Medulla oblongata (tissue), 1 donor: Measurements from ENCODE around the gene DKK3.

Experiments used
- DNase-seq: peaks from one replicate; pipeline ENCODE4 v3.0.0-alpha.2; 2015; ENCODE audit errors: extremely low spot score

The DKK3 gene

DNA sequence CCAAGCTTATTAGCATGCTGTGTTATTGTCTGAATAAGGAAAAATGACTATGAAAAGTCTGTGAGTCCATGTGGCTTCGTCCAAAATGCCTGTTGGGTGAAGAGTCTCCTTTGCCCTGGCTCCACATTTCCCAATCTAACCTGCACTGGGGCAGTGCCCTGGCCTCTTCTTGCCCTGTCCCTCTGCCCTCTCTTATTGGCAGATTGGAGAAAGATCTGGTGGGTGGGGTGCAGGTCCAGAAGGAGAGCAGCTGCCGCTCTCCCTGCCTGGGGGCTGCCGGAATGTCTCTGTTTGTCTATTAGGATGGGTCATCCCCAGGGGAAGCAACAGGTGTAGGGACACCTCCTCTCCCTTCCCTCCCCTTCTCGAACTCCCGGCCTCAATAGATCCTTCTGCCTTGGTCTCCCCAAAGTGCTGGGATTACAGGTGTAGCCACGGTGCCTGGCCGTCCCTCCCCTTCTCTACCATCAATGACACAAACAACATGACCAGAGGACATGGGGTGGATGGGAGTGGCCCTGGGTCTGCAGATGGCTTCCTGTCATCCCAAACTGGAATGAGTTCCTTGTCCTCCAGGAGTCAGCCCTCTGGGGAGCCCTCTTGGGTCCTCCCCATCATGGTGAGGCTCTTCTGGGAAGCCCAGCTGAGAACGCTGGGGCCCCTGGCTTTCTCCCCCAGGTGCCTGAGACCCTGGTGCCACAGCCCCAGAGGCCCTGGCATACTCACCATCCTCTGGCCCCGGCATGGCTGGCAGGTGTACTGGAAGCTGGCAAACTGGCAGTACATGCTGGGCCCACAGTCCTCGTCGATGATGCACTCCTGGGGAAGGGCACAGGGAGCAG, 40.5 kb downstream of the DKK3 start:
- no peak for DNase-seq

DNA sequence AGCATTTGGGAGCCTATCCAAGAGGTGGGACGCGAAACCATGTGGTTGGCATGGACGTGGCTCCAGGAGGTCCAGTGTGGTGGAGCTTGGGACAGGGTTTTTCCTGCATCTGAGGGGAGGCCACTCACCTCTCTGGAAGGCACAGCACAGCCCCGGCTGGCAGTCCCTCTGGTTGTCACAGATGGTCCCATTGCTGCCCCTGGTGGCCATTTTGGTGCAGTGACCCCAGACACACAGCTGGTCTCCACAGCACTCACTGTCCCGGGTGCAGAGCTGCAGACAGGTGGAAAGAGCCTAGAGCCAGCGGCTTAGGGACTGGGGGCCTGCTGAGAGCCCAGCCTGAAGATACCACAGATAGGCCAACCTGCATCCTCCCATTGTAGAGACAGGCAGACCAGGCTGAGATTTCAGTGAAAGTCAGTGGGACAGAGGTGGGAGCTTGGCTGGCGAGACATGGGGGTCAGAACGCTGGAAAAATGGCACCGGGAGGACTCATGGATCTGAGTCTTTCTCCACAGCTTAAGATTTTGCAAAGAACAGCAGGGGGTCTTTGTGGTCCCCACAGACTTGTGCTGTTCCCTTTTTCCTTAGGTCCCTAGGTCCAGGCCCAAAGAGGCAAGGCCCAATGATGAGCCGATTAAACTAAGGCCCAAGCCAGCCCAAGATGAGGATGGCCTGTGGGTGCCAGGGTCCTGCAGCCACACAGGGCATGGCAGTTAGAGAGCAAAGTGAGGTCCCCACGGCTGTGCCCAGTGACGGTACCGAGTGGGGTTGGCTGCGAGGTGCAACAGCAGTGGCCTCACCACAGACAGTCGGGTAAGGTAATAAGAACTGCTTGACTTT, 41.4 kb downstream of the DKK3 start:
- peak; percentile 80 for DNase-seq

DNA sequence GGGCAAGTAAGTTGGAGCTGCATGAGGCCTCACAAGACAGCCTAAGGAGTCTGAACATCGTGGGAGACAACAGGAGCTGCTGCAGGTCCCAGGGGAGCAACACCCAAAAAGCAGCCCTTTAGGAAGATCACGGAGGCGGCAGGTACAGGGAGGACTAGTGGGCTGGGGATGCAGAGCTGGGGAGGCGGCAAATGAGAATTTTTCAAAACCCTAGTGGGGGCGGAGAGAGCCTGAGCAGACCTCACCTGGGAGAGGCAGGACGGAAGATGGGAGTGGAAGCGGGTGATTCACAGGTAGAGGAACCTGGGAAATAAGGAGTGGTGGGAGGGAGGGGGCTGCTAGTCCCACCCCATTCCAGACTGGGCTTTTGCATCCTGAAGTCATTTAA, 42.1 kb downstream of the DKK3 start:
- DNase-seq = no peak

DNA sequence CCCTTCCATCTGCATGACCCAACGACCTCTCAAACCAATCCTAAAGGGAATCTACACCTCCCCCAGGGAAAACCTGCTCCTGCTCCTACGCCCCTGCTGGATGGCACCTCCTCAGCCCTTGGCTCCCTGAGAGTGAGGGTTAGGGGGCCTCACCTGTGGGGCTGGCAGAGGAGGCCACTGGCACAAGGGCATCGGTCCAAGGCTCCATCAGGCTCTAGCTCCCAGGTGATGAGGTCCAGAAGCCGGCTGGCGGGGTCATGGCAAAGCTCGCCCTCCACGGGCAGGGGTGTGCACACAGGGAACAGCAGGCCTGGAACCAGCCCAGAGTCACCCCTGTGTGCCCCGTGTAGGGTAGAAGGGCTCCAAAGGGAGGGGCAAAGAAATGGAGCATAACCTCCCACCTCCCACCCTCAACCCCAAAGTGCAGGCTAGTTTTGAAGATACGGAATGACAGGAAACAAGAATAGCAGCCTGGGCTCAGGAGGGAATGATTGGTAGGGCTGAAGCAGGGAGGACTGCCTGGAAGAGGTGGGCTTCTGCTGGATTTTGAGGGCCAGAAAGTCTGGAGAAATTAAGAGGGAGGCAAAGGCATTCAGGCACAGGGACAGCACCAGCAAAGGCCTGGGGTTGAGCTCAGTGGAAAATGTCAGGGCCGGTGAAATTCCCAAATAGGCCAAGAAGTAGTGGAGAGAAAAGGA, 42.6 kb downstream of the DKK3 start:
- DNase-seq = no peak

DNA sequence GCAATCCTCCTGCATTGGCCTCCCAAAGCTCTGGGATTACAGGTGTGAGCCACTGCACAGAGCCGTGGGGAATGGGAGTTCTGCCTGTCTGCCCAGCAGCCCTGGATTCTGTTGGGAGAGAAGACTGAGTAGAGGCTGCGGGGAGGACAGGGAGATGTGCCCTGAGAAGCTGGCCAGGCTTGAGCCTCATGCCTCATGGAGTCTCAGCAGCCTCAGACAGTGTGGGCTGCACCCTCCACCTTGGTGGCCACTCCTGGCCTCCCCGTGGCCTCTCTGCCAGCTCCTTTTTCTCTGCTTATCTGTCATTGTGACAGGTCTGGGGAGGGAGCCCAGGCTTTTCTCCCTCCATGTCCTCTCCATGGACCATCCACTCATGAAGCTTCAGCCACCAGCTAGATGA, 43.2 kb downstream of the DKK3 start:
- no peak for DNase-seq

DNA sequence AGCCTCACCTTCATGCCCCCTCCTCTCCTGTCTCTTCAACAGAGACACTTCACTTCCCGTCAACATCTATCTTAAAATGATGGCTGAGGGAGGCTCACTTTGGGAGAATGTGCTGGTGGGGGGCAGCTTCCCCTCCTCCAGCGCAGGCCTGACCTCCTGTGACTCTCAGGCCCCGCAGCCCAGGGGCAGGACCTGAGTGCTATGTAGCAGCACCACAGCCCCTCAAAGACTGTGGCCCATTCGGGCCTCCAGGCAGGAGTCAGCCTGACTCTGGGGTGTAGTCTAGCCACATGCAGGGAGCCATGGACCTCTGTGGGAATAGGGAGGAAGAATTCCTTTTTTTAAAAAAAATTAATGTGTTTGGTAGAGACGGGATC, 43.7 kb downstream of the DKK3 start:
- no peak for DNase-seq

DNA sequence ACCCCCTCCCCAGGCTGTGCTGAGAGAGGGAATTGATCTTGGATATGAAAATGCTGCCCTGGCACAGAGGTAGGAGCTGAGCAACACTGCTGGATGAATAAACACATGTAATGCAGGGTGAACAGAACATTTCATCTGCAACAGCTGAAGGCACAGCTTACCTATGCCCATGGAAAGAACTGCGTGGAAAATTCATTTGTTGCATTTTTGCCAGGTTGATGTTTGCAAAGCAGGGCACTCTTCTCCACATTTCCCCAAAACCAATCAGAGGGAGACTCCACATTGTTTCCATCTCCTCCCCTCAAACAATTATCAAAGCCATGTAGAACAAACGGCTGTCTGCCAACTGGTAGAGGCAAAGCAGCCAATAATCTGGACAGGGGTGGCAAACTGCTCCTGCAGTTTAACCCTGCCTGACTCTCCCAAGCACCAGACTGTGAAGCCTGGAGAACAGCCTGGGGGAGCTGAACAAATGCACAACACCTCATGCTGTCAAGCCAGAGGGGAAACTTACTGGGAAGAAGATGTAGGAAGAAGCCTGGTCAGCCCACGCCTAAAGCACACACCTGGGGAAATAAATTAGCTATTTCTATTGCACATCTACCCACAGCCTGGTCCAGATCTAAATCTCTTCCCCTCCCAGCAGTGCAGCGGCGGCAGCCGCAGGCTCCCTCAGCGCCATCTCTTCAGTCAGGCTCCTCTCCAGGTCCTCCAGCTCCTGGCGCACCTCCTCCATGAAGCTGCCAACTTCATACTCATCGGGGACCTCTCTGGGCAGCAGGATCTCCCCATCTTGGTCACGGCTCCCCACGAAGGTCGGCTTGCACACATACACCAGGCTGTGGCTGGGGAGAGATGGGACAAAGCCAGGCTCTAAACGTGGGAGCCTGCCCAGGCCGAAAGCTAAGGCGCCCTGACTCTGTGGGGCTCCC, 44.3 kb downstream of the DKK3 start:
- peak; percentile 61 for DNase-seq

DNA sequence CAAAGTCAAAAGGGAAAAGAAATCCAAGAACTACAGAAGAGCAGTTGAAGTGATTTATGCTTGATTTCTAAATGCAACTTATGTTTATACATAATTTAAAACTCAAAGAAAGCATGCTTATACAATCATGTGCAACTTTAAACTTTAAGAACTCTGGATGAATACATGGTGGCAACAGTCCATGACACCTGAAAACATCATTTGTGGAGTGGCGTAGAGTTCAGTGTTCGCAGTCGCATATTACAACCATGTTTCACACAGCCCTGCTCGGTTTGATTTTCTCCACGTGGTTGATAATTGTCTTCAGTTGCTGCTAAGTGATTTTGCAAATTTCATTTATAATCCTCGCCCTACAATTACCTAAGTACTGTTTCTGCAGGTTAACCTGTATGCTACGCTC, 45.4 kb downstream of the DKK3 start:
- DNase-seq = no peak

DNA sequence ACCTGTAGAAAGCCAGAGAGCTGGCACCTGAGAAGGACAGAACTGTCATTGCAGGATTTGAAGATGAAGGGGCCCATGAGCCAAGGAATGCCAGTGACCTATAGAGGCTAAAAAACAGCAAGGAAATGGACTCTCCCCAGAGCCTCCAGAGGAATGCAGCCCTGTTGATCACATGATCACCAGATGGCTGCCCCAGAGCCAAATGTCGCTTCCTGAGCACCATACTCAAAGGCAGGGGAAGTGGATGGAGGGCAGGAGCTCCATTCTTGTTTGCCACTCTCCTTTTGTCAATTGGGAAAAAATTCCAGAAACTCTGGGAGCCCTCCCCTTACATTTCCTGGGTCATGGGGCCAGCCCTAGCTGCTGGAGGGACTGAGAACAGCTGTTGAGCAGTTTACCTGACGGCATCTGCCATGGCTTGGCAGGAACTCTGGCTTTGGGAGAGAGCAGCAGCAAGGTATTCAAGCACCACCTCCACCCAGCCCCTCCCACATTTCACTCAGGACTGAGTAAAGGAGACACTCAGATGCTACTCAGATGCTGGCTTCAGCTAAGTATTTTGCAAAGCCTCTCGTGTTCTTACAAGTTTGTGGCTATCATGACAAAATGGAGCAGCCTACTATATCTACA, 46.9 kb downstream of the DKK3 start:
- no peak for DNase-seq

DNA sequence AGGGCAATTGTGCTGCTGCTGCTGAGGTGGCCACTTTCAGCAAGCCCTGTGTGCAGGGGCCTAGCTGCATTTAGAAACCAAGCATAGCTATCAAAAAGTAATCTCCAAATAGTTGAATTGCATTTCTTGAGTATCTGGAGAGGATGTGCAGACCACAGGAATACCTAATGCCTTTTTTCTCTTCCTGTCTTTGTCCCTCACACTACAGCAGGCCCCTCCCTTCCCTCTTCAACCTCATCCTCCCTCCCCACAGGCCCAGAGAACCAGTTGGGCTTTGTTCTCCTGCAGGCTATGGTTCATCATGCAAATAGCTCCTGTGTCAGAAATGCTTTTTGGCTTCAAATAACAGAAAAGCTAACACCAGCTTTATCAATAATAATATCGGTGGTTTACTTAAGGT, 47.7 kb downstream of the DKK3 start:
- peak; percentile 55 for DNase-seq

DNA sequence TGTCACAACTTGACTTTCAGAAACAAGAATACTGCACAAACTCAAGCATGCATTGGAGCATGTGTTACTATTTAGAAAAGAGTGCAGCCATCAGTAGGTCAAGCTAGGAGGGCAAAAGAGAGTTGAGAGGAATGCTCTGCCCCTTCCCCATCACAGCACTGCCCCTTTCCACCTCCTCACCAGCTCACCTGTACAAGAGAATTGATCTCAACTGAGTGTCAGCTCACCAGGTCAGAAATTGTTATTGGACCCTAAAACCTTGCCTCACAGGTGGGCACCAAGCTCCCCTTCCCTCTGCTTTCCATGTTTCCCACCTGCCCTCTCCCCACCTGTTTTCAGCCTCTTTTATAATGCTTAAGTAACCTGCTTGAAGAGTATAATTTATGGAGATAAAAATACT, 48.8 kb downstream of the DKK3 start:
- DNase-seq = no peak

DNA sequence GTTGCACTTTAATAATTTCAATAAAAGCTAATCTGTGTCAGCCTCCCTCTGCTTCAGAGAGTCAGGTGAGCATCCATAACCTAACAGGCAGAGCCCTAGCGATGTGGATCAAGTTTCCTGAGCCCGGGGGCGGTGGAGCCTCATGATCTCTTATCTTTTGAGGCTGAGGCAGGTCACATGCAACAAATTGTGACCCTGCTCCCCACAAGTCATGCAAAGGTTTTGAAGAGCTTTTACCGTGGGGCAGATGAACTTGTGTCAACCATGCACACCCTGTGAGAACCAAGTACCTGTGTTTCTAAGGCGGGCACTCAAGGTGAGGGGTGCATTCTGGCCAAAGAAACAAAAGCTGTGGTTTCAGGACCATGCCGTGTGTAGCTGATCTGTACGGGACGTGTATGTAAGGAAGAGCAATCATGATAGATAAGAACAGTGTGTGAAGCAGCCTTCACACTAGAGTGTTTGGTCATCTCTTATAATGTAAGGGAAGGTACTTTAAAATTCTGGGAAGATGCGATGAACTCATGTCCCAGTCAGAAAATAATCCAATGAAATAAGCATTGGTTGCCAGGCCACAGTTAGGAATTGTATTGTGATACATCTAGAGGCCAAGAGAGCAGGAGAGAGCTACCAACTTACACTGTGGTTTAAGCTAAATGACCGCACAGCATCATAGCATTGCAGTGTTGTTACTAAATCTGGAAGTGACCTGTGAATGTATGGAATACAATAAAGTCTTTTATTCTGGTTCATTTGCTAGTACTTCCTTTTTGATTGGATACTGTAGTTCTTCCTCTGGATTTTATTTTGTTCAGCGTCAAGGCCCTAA, 49.8 kb downstream of the DKK3 start:
- DNase-seq = no peak

DNA sequence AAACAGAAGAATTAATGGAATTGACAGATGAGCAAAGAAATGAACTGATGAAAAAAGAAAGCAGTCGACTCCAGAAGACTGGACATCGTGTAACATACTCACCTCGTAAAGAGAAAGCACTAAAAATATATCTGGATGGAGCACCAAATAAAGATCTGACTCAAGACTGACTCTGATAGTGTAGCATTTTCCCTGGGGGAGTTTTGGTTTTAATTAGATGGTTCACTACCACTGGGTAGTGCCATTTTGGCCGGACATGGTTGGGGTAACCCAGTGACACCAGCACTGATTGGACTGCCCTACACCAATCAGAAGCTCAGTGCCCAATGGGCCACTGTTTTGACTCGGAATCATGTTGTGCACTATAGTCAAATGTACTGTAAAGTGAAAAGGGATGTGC, 52.4 kb downstream of the DKK3 start:
- no peak for DNase-seq

DNA sequence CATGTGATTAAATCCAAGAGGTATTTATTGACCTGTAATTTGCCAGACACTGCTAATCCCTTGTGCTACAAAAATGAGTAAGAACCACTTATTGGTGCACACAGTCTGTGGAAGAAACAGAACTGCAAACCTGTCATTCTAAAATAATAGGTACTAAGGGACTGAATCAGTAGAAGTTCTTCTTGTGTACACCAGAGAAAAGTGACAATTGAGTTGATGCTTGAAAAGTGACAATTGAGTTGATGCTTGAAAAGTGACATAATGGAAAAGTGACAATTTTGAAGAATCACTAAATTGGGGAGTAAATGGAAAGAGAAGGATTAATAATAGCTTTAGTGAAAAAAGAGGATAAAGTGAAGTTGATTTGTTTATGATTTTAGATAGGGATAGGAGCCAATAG, 56.4 kb downstream of the DKK3 start:
- DNase-seq = no peak

DNA sequence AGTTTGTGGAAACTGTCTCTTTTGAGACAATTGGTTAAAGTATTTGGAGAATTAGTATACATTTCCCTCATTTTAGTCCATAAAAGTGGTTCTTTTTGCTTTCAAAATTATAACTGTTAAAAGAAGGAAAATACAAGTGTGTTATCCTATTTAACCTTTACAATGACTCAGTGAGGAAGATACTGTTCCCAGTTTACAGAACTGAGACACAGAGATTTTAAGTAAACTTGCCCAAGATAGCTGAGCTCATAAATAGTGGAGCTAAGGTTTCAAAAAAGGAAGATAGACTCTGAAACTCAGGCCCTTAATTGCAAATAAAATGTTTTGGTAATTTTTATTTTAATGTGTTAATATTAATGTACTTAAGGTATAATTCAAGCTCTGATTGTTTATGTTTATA, 58.9 kb downstream of the DKK3 start:
- DNase-seq = no peak

DNA sequence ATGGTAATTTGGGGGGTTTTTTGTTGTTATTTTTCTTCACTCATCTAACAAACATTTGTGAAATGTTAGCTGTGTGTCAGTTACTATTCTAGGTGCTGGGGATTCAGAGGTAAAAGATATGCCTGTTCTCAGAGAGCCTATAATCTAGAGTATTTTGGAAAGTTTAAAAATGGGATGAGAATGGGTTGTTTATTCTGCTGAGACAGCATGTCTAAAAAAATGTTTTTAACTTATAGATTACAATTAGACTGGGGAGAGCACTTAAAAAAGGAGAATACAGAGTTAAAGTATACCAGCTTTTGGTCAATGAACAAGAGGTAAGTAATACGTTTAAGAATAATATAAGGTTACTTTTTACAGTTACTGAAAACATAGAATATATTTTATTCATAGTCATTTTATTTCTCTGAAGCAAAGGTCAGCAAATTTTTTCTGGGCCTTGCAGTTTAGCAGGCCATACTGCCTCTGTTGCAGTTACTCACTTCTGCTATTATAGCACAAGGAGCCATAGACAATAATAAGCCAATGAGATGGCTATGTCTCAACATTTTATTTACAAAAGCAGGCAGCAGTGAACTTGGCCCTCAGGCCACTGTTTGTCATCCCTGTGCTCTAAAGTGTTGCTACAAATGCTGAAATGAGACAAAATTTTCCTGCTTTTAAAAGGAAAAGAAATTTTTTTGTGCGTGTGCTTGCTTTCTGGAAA, 60.0 kb downstream of the DKK3 start:
- no peak for DNase-seq

DNA sequence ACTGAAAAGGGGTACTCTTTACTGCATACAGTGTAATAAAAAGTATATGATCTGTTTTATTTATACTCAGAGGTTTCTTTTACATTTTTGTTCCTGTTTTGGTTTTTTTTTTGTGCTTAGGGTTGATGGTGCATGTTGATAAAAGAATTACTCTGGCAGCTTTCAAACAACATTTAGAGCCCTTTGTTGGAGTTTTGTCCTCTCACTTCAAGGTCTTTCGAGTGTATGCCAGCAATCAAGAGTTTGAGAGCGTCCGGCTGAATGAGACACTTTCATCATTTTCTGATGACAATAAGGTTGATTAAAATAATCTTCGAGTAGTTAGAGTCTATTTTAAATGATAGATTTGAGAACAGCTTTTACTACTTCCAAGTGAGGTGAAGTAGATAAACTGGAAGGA, 60.6 kb downstream of the DKK3 start:
- DNase-seq = no peak

DNA sequence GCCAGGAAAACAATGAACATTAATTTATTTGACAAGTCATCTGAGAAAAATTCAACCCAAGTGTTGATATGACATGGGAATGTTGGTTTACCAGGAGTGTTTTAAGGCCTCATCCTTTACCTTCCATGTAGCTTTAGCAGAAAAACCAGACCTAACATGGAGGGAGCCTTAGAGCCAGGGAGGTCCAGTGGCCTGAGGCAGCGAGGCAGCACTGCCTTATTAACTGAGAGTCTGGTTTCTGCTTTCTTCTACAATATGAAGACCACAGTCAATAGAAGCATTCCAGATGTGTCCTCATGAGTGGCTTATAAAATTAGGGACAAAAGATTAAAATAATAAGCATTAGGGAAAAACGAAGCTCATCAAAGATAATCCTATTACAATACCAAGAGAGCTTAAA, 61.5 kb downstream of the DKK3 start:
- no peak for DNase-seq

DNA sequence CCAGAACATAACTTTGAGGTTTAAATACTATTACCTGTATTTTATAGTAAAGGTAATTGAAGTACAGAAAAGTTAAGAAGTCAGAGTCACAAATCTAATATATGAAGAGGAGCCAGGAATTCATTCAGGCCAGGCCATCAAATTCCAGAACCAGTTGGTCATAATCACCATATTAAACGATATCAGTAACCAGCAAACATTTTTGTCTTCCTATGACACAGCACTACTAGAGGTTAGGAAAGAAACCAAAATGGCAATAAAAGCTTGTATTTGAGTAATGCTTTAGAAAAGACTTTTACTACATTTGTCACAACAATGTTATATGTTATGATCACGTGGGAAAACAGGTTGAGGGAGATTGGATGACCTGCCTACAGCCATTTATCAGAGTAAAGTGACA, 62.2 kb downstream of the DKK3 start:
- DNase-seq = no peak

DNA sequence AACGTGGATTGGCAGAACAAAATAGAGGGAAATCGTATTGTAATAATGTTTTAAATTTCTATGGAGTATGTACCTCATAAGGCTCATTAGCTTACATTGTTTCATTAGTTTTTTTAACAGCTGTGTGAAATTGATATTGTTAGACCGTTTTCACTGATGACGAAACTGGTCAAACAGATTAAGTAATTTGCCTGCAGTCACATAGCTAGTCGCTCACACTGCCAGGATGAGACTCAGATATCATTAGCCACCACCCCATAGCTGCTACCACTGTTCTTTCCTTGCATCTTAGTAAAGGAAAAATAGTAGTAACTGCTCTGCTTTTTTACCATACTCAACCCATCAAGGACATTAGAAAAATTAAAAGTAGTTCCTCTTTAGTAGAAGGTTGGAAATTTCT, 64.0 kb downstream of the DKK3 start:
- no peak for DNase-seq
